Measurements from ENCODE around the gene KRTAP9-2. TPM values are rescaled to one million over a fixed set of nuclear protein-coding genes. Genes with fewer than 3 reads are reported as not detected.
"Not testable (repeated sequence)": the region's sequence is repeated elsewhere in the genome, so short reads cannot be mapped to it uniquely, and the experiment has no call there.

The KRTAP9-2 gene
- not detected for polyA plus RNA-seq (2012; ENCODE audit: missing spikeins)

GRCh38 chr17:41226598-41227095 is at the start of gene KRTAP9-2:
Gene KRTAP9-2 (plus strand): TSS chr17:41226648. CDS start chr17:41226655, 7 bp downstream.
- not testable (repeated sequence) for FAIRE-seq; DNase-seq (ENCODE audit: insufficient read length)

GRCh38 chr17:41176744-41177387 is 49.6 kb upstream of the KRTAP9-2 start:
- TF ChIP-seq POLR2A (IDR thresholded peaks at IDR 0.05; ENCODE audit: low read depth, low read length) (no peak), TAF1 (IDR thresholded peaks at IDR 0.05; ENCODE audit: borderline replicate concordance, low read depth, low read length) (no peak), POLR2AphosphoS5 (IDR thresholded peaks at IDR 0.05; ENCODE audit: low read depth, low read length) (no peak)
- FAIRE-seq (no peak), DNase-seq (ENCODE audit: insufficient read length) (no peak)

DNA sequence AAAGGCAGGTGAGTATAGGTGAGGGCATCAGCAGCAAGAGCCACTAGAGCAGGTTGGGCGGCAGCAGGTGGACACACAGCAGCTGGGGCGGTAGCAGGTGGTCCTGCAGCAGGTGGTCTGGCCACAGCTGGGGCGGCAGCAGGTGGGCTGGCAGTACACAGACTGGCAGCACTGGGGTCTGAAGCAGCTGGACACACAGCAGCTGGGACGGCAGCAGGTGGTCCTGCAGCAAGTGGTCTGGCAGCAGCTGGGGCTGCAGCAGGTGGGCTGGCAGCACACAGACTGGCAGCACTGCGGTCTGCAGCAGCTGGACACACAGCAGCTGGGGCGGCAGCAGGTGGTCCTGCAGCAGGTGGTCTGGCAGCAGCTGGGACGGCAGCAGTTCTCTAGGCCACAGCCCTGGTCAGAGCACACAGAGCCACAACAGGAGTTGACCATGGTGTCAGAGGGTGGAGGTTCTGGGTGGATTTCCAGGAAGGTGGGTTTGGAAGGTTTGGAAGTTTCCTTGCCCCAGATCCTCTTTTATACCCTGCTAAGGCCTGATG is 48.6 kb upstream of the KRTAP9-2 start, which contains the start of gene KRTAP4-2:
TSS of gene KRTAP4-2 (minus strand) at position 495 of the 545 bp plus-strand sequence. CDS start at position 438, 57 bp downstream.
- TF ChIP-seq POLR2A (IDR thresholded peaks at IDR 0.05; ENCODE audit: low read depth, low read length) (no peak), TAF1 (IDR thresholded peaks at IDR 0.05; ENCODE audit: borderline replicate concordance, low read depth, low read length) (no peak), POLR2AphosphoS5 (IDR thresholded peaks at IDR 0.05; ENCODE audit: low read depth, low read length) (no peak)
- DNase-seq (ENCODE audit: insufficient read length) (no peak), FAIRE-seq (no peak)

DNA sequence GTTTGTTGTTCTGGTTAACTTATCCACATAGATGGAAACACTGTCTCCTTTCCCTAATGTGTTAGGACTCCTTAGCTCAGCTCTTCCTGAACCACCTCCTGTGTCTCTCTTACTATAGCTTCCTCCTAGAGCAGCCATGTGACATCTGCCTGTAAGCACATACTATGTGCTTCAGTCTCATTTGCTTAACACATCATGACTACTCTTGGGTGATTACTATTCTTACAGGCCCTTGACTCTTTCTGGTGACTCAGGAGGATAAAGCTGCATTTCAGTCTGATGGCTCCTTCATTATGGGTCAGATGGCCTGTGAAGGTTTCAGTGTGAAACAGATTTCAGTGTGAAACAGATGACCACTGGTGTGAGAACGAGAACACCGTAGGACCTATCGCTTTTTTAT is 48.1 kb upstream of the KRTAP9-2 start:
- FAIRE-seq (no peak), DNase-seq (ENCODE audit: insufficient read length) (no peak)

GRCh38 chr17:41178843-41179616 is 47.4 kb upstream of the KRTAP9-2 start:
- TF ChIP-seq TAF1 (IDR thresholded peaks at IDR 0.05; ENCODE audit: borderline replicate concordance, low read depth, low read length) (no peak), POLR2AphosphoS5 (IDR thresholded peaks at IDR 0.05; ENCODE audit: low read depth, low read length) (no peak), POLR2A (IDR thresholded peaks at IDR 0.05; ENCODE audit: low read depth, low read length) (no peak)
- FAIRE-seq = no peak
- no peak for DNase-seq (ENCODE audit: insufficient read length)

More for the DNA sequence above, 48.1 kb upstream of the KRTAP9-2 start:
- TF ChIP-seq POLR2AphosphoS5 (IDR thresholded peaks at IDR 0.05; ENCODE audit: low read depth, low read length) (no peak), POLR2A (IDR thresholded peaks at IDR 0.05; ENCODE audit: low read depth, low read length) (no peak), TAF1 (IDR thresholded peaks at IDR 0.05; ENCODE audit: borderline replicate concordance, low read depth, low read length) (no peak)

- no peak for TF ChIP-seq POLR2AphosphoS5 (IDR thresholded peaks at IDR 0.05; ENCODE audit: low read depth, low read length)
- TF ChIP-seq TAF1 (IDR thresholded peaks at IDR 0.05; ENCODE audit: borderline replicate concordance, low read depth, low read length) = no peak
- FAIRE-seq (no peak), DNase-seq (ENCODE audit: insufficient read length) (no peak)
Observed at GRCh38 chr17:41184480-41184961, 41.9 kb upstream of the KRTAP9-2 start, which contains the start of gene KRTAP4-1. Gene KRTAP4-1 (minus strand): TSS chr17:41184911. CDS start chr17:41184854, 57 bp downstream.

DNA sequence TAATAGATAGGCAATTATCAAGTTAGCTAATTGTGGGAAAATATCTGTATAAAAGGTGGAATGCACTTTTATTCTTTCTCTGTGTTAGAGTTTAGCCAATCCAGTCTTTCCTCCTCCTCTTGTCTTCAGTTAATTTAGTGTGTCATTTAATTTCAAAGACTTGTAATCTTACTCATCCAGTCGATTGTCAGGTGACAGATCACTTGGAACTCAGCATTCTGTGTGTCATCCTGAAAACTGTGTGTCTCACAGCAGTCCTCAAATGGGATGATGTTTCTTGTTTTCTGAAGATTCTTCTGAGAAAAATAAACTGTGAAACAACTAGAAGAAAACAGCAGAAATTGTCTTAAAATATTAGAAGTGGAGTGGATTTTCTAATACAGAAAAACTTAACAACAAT is 41.4 kb upstream of the KRTAP9-2 start:
- FAIRE-seq (no peak), DNase-seq (ENCODE audit: insufficient read length) (no peak)
- TF ChIP-seq POLR2AphosphoS5 (IDR thresholded peaks at IDR 0.05; ENCODE audit: low read depth, low read length) = no peak
- TF ChIP-seq POLR2A (IDR thresholded peaks at IDR 0.05; ENCODE audit: low read depth, low read length) = no peak
- no peak for TF ChIP-seq TAF1 (IDR thresholded peaks at IDR 0.05; ENCODE audit: borderline replicate concordance, low read depth, low read length)

GRCh38 chr17:41186872-41187271 is 39.6 kb upstream of the KRTAP9-2 start:
- no peak for DNase-seq (ENCODE audit: insufficient read length)
- TF ChIP-seq POLR2AphosphoS5 (IDR thresholded peaks at IDR 0.05; ENCODE audit: low read depth, low read length) = no peak
- no peak for TF ChIP-seq POLR2A (IDR thresholded peaks at IDR 0.05; ENCODE audit: low read depth, low read length)
- no peak for TF ChIP-seq TAF1 (IDR thresholded peaks at IDR 0.05; ENCODE audit: borderline replicate concordance, low read depth, low read length)
- no peak for FAIRE-seq

DNA sequence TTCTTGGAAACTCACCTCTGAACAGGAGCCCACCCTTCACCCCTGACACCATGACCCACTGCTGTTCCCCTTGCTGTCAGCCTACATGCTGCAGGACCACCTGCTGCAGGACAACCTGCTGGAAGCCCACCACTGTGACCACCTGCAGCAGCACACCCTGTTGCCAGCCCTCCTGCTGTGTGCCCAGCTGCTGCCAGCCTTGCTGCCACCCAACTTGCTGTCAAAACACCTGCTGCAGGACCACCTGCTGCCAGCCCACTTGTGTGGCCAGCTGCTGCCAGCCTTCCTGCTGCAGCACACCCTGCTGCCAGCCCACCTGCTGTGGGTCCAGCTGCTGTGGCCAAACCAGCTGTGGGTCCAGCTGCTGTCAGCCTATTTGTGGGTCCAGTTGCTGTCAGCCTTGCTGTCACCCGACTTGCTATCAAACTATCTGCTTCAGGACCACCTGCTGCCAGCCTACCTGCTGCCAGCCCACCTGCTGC is 36.6 kb upstream of the KRTAP9-2 start, which contains the start of gene KRTAP9-1:
TSS of gene KRTAP9-1 (plus strand) at position 51 of the 482 bp plus-strand sequence. CDS start at position 51, 0 bp downstream.
- not testable (repeated sequence) for DNase-seq (ENCODE audit: insufficient read length); FAIRE-seq

DNA sequence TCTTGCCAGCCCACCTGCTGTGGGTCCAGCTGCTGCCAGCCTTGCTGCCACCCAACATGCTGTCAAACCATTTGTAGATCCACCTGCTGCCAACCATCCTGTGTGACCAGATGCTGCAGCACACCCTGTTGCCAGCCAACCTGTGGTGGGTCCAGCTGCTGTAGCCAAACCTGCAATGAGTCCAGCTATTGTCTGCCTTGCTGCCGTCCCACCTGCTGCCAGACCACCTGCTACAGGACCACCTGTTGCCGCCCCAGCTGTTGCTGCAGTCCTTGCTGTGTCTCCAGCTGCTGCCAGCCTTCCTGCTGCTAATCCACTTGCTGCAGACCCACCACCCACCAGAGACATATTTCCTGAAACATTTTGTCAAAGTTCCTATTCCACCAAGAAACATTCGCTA is 36.1 kb upstream of the KRTAP9-2 start:
- DNase-seq (ENCODE audit: insufficient read length) (no peak), FAIRE-seq (no peak)
- TF ChIP-seq POLR2AphosphoS5 (IDR thresholded peaks at IDR 0.05; ENCODE audit: low read depth, low read length) (no peak), POLR2A (IDR thresholded peaks at IDR 0.05; ENCODE audit: low read depth, low read length) (no peak), TAF1 (IDR thresholded peaks at IDR 0.05; ENCODE audit: borderline replicate concordance, low read depth, low read length) (no peak)

DNA sequence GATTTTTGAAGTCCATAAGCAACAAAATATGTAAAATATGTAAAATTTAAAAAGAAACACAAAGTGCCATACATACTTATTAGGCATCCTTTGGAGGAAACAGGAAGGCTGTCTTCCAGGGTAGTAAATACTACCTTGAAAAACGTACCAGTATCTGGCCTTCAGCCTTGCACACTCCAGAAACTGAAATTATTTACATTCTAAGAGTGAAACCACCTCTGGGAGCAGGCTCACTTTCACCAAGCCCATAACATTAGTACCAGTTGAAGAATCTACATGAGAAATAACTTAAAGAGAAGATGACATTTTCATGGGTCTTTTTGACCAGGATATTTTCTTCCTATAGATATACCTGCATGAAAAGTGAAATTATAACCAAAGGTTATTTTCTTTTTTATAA is 30.4 kb upstream of the KRTAP9-2 start:
- DNase-seq (ENCODE audit: insufficient read length) (no peak), FAIRE-seq (no peak)
- no peak for TF ChIP-seq POLR2AphosphoS5 (IDR thresholded peaks at IDR 0.05; ENCODE audit: low read depth, low read length)
- TF ChIP-seq POLR2A (IDR thresholded peaks at IDR 0.05; ENCODE audit: low read depth, low read length) = no peak
- TF ChIP-seq TAF1 (IDR thresholded peaks at IDR 0.05; ENCODE audit: borderline replicate concordance, low read depth, low read length) = no peak

All from GM12892 (cell line).